ENCODE measurements around the gene PPP2R5D. TPM values are rescaled to one million over a fixed set of nuclear protein-coding genes. Genes with fewer than 3 reads are reported as not detected.
A peak's percentile ranks its signal among the peaks of the same experiment; 100 is the strongest.

Gene PPP2R5D
- total and polyA plus RNA-seq, 9 of the 15 experiments (the other 6 are each of a cell fraction or from before 2014, with no cell fraction given) = 1.3 to 96.1 (median 38.4) TPM

DNA sequence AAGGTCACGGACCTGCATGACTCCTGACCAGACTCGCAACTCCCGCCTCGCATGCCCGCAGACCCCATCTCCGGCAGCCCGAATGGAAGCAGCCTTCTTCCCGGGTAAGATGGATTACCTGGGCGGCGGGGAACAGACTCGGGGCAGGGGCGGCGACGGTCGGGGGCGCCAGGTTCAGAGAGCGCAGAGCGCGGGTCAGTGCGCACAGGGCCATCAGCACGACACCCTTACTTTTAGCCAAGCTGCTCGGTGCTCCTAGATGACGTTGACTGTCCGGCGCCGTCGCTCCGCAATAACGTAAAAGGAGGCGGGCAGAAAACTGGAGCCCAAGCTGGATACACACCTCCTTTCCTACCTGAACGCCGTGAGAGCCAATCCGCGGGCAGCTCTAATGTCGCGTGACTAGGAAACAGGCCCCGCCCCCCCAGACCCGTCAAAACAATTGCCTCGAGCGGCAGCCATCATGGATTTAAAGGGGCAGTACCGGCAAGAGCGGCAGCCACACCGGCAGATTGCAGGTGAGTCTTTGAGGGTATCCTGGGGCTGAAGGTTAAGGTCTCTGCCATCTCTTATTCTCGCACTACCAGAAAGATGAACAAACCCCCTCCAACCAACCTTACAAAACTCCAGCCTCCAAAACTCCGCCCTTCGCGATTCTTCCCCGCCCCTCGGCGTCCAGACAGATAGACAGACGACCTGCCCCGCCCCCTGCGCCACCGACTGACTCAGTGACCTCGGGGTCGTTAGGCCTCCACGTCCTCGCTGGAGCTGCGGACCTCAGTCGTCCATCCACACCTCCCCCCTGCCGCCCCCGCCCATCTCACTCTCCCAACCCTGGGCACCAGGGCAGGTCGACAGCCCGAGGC lies 75.0 kb downstream of the PPP2R5D start, which contains the start of the genes KLC4 and MRPL2 (continued):
- peak; percentile 68 for TF ChIP-seq CXXC5 (CRISPR knock-in tag; IDR thresholded peaks at IDR 0.05)
- TF ChIP-seq KAT2B (IDR thresholded peaks at IDR 0.05; ENCODE audit: low read depth, low read length) = no peak
- no peak for TF ChIP-seq ZNF77 (CRISPR knock-in tag; IDR thresholded peaks at IDR 0.05)
- TF ChIP-seq SAFB (IDR thresholded peaks at IDR 0.05; ENCODE audit: borderline replicate concordance, low read depth, low read length) = no peak
- TF ChIP-seq TEAD2 (tag; IDR thresholded peaks at IDR 0.05) = no peak
- TF ChIP-seq DMBX1 (CRISPR knock-in tag; IDR thresholded peaks at IDR 0.05; ENCODE audit: borderline replicate concordance) = no peak
- TF ChIP-seq ZNF586 (CRISPR knock-in tag; conservative IDR thresholded peaks at IDR 0.05) = no peak
- TF ChIP-seq CBX1 (IDR thresholded peaks at IDR 0.05; ENCODE audit: low read depth) = no peak
- peak; percentile 82 for TF ChIP-seq NCOR1 (IDR thresholded peaks at IDR 0.05)
- TF ChIP-seq RUNX1 (IDR thresholded peaks at IDR 0.05; ENCODE audit: low read depth) = no peak
- peak; percentile 88 for TF ChIP-seq MYC (IDR thresholded peaks at IDR 0.05; ENCODE audit: low read depth, low read length)
- TF ChIP-seq MYC (CRISPR knock-in tag; IDR thresholded peaks at IDR 0.05; ENCODE audit: borderline replicate concordance, low read depth) = no peak; the same call in 1 of the 2 replicates
- no peak for TF ChIP-seq ZFP30 (CRISPR knock-in tag; IDR thresholded peaks at IDR 0.05; ENCODE audit: borderline replicate concordance)
- no peak for TF ChIP-seq CTBP1 (IDR thresholded peaks at IDR 0.05; ENCODE audit: borderline replicate concordance)
- TF ChIP-seq, protein P1, sequence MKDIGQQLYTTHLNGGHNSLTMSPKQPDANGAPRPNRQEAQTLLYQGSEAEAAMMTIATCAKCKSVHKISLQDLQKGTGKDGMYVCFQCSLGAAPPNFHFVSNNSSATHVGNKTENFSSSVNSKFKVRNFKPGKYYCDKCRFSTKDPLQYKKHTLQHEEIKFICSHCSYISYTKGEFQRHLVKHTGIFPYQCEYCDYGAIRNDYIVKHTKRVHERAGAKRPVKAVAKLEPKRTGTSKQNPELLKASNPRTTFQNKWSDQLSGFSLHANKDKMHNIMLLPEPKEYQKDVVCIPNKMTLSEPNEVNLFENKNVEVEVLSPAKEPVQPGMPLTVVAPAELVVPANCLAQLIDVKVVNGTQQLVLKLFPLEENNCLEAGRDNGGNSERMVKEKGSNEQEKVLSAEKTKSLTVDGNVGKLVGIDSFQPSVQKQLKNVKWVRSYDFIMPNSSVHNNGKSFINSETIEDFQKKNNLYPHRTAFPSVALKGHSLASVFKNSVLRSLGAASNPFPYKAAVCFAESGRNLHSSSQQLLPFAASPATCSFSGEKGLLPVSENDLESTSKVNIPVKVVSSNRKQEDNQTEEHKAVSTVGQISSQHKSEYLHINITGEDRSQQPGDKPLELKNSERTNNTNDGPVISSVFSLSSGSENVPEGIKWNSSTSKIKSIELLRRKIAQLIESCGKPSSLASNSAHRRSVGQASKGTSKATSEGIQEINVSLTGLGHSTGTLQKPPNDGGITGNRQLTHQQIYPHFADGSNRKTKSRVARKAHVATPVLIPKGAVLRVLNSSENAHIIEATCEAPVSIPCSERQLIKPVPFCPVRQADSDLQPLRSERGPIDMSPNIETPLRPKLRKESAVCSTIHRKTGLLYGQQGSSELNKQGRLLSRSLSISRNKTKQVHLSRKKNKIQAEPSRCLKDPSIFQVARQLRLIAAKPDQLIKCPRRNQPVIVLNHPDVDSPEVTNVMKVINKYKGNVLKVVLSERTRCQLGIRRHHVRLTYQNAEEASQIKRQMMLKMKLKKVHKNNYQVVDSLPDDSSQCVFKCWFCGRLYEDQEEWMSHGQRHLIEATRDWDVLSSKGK (CRISPR knock-in tag; IDR thresholded peaks at IDR 0.05) = no peak
- no peak for TF ChIP-seq ERF (CRISPR knock-in tag; IDR thresholded peaks at IDR 0.05)
- no peak for TF ChIP-seq TEAD4 (IDR thresholded peaks at IDR 0.05; ENCODE audit: low read length)
- no peak for TF ChIP-seq TEAD4 (CRISPR knock-in tag; IDR thresholded peaks at IDR 0.05; ENCODE audit: borderline replicate concordance)
- TF ChIP-seq, protein P2, sequence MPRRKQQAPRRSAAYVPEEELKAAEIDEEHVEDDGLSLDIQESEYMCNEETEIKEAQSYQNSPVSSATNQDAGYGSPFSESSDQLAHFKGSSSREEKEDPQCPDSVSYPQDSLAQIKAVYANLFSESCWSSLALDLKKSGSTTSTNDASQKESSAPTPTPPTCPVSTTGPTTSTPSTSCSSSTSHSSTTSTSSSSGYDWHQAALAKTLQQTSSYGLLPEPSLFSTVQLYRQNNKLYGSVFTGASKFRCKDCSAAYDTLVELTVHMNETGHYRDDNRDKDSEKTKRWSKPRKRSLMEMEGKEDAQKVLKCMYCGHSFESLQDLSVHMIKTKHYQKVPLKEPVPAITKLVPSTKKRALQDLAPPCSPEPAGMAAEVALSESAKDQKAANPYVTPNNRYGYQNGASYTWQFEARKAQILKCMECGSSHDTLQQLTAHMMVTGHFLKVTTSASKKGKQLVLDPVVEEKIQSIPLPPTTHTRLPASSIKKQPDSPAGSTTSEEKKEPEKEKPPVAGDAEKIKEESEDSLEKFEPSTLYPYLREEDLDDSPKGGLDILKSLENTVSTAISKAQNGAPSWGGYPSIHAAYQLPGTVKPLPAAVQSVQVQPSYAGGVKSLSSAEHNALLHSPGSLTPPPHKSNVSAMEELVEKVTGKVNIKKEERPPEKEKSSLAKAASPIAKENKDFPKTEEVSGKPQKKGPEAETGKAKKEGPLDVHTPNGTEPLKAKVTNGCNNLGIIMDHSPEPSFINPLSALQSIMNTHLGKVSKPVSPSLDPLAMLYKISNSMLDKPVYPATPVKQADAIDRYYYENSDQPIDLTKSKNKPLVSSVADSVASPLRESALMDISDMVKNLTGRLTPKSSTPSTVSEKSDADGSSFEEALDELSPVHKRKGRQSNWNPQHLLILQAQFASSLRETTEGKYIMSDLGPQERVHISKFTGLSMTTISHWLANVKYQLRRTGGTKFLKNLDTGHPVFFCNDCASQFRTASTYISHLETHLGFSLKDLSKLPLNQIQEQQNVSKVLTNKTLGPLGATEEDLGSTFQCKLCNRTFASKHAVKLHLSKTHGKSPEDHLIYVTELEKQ (CRISPR knock-in tag; IDR thresholded peaks at IDR 0.05) = no peak
- TF ChIP-seq, protein P3, sequence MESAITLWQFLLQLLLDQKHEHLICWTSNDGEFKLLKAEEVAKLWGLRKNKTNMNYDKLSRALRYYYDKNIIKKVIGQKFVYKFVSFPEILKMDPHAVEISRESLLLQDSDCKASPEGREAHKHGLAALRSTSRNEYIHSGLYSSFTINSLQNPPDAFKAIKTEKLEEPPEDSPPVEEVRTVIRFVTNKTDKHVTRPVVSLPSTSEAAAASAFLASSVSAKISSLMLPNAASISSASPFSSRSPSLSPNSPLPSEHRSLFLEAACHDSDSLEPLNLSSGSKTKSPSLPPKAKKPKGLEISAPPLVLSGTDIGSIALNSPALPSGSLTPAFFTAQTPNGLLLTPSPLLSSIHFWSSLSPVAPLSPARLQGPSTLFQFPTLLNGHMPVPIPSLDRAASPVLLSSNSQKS (CRISPR knock-in tag; IDR thresholded peaks at IDR 0.05) = no peak
- peak; percentile 84 for TF ChIP-seq EGR1 (conservative IDR thresholded peaks at IDR 0.05)
- TF ChIP-seq BRD9 (IDR thresholded peaks at IDR 0.05; ENCODE audit: low read depth, partially characterized antibody) = no peak

All from K562 (cell line).